Right cardiac atrium (tissue), 5 donors: ENCODE data around the gene RTN4RL1. TPM values are rescaled to one million over a fixed set of nuclear protein-coding genes. Genes with fewer than 3 reads are reported as not detected.

Experiments used
- ATAC-seq, 2 donors: fragments of 200-7000 bp; cut with Tn5 transposase; one replicate each; pipeline versions ENCODE4 v1.8.0 to v1.9.1; 2020; ENCODE audit warnings: moderate library complexity in 2 of 2, mild to moderate bottlenecking in 1 of 2
- DNase-seq, 3 donors: peaks; one replicate each; pipeline ENCODE4 v3.0.0-alpha.2; 2020
- H3K27ac ChIP-seq: one replicate; pipeline ENCODE4 v1.5.1; 2013; ENCODE audit warnings: mild to moderate bottlenecking, low read length, control low read depth, moderate library complexity
- H3K27me3 ChIP-seq: one replicate; pipeline ENCODE4 v1.6.1; 2013; ENCODE audit not compliant: control insufficient read depth, insufficient read depth
- H3K4me1 ChIP-seq: one replicate; pipeline ENCODE4 v1.6.1; 2013; ENCODE audit warnings: low read length; ENCODE audit not compliant: control insufficient read depth, insufficient read depth
- H3K4me3 ChIP-seq: one replicate; pipeline ENCODE4 v1.5.1; 2013; ENCODE audit warnings: low read length, control low read depth
- H3K9me3 ChIP-seq: one replicate; pipeline ENCODE4 v1.6.1; 2013; ENCODE audit warnings: low read length; ENCODE audit not compliant: control insufficient read depth
- WGBS: extraction: QIAGEN DNeasy Blood & Tissue Kit; methylation state at CpG from one replicate; pipeline ENCODE4 v1.1.7; 2013; 5-methylcytosine and 5-hydroxymethylcytosine counted together
- intact Hi-C, 4 donors: fragments of 100-400 bp; cut with DNase I; formaldehyde crosslinking; loops; one replicate each; pipeline versions ENCODE4 v1.11.0 to v1.14.0; 2022 to 2023
- polyA plus RNA-seq: library from polyadenylated mRNA; stranded (reverse); fragments of 200-250 nt; gene quantifications from one replicate; pipeline ENCODE4 v1.2.3, GENCODE V29; 2013
- total RNA-seq, 4 donors: library from RNA; stranded (reverse); fragmentation: NEBNext Ultra II Directional; extraction: Animal tissue kit (Norgen Biotek cat#: 25700); gene quantifications; one replicate each; pipeline ENCODE4 v1.2.1, GENCODE V29; 2021
- donor health status: healthy with polysubstance abuse.
- donor health status: DM: no; HTN: yes; CAD: no.
- donor health status: DM: no; HTN: no; CAD: no.
- donor health status: DM: no; HTN: yes; CAD: no; lungs with severe emphysema.
- donor health status: DM: yes; HTN: yes; CAD: no.

Gene RTN4RL1
- total and polyA plus RNA-seq, 5 donors: 3.9 to 5.7 (median 4.4) TPM

DNA sequence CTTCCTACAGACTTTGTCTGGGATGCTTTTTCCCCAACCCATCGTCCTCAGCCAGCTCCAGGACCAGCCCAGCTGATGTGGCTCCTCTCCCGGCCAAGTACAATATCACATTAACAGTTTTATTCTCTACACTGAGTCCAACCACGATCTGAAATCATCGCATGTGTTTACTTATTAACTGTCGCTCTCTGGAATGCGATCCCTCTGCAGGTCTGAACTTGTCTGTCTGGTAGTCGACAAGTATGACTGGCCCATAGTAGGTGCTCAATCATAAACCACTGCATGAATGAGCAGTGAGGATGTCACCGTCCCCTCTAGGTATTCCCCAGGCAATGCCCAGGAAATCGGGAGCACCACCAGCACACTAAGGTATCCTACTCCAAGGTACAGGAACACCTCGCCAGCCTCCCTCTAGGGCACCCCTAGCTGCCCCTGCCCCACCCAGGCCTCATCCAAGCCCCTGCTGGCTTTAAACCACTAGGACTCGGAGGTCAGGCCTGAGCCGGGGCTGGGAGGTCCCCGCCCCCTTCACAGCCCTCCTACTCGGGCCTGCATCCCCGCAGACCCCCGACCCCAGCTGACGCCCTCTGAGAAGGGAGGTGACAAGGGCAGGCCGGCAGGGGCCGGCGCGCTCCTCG, 27.7 kb downstream of the RTN4RL1 start:
- WGBS: 57% methylated on average over 22 of the region's 22 CpGs
- H3K27ac ChIP-seq: no peak overlapping the region

DNA sequence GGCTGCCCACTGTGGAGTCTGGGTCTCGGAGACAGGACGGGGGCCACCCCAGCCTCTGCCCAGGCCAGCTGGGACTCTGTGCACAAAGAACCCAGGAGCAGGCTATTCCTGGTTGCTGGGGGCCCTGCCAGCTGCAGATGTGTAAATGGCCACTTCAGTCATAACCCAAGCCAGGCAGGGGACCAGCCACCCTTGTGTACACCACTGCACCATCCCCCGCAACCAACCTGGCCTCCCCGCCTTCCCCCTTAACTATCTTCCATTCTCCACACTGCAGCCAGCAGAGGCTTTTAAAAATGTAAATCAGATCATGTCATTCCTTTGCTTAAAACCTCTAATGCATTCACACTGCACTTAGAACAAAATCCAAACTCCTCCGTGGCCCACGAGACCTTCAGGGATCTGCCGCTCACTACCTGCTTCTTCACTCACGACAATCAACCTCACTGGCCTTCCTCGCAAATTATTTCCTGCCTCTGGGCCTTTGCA, 28.3 kb downstream of the RTN4RL1 start:
- Histone ChIP-seq H3K4me1 (peaks cover 17% of the 10 kb centered on the region), H3K9me3 (no peaks in the 10 kb centered on the region), H3K4me3 (no peak overlapping the region), H3K27me3 (no peaks in the 10 kb centered on the region), H3K27ac (no peak overlapping the region)
- intact Hi-C loops: no loop called here
- 83% methylated on average over 9 of the region's 9 CpGs for WGBS
- no peak for DNase-seq
- no peak for ATAC-seq

More for the DNA sequence above, 27.7 kb downstream of the RTN4RL1 start:
- H3K4me3 ChIP-seq: no peak overlapping the region
- no peaks in the 10 kb centered on the region for H3K9me3 ChIP-seq
- H3K27me3 ChIP-seq: no peaks in the 10 kb centered on the region
- DNase-seq (no peak), ATAC-seq (no peak)
- peaks cover 17% of the 10 kb centered on the region for H3K4me1 ChIP-seq
- intact Hi-C loops: no loop called here

DNA sequence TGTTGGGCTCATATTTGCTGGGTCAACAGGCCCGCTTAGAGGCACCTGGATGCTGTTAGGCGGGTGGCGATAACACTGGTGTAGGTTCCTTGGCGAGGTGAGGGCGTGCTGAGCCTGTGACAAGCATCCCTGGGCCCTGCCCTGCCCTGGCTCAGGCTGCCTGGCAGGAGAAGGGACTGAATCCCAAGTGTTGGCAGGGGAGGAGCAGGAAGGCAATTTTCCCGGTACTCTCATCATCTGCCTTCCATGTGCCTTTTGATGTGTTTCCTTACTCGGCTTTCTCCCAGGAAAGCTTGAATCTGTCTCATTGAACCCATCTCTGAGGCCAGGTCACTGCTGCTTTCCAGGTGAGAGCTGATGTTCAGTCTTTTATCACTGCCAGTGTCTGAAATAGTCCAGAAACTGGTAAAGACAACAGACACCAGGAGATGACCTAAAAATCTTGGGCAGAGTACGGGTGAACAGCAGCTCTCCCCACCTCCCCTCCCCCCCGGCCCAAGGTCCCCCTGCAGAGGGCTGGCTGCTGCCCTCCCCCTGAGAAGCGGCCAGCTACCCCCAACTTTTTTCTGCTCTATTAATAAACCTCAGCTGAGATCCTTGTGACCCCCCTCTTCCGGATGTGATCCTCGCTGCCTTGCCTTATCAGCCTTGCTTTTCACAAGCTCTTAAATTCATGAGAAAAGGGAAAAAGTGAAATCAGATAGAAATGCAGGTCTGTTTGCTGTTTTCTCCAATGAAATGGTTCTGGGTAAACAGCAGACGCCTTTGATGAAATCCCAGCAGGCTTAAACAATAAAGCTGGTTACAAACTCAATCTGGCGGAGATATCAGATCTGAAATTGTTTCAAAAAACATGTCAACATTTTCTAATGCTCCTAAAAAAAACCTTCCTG, 29.0 kb downstream of the RTN4RL1 start:
- WGBS: 64% methylated on average over 14 of the region's 14 CpGs
- peaks cover 17% of the 10 kb centered on the region for H3K4me1 ChIP-seq
- no peaks in the 10 kb centered on the region for H3K9me3 ChIP-seq
- no peaks in the 10 kb centered on the region for H3K27me3 ChIP-seq
- no peak for DNase-seq
- no peak for ATAC-seq
- no peak overlapping the region for H3K4me3 ChIP-seq
- no peak overlapping the region for H3K27ac ChIP-seq
- intact Hi-C loops: no loop called here

DNA sequence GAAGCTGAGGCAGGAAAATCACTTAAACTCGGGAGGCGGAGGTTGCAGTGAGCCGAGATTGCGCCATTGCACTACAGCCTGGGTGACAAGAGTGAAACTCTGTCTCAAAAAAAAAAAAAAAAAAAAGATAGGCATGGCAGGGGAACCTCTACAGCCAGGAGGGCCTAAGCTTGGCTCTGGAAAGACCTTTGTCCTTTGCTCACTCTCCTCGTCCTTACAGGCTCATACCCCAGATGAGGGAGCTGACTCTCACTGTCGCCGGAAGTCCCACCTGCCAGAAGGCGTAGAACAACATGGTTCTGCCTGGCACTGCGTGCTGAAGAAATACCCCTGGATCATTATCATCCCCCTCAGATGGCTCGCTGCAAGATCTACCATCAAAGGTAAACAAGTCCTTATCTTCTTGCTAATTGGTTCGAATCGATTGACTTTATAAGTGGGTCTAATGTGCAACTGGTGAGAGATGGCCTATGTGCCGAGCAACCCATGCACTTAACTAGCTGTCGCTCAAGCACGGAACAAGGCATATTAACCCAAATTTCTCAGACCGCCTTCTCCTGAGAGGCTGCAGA, 29.7 kb downstream of the RTN4RL1 start:
- Histone ChIP-seq H3K27ac (no peak overlapping the region), H3K4me1 (peaks cover 17% of the 10 kb centered on the region), H3K27me3 (no peaks in the 10 kb centered on the region), H3K9me3 (no peaks in the 10 kb centered on the region), H3K4me3 (no peak overlapping the region)
- DNase-seq (no peak), ATAC-seq (no peak)
- intact Hi-C loops: no loop called here
- 92% methylated on average over 16 of the region's 16 CpGs for WGBS

DNA sequence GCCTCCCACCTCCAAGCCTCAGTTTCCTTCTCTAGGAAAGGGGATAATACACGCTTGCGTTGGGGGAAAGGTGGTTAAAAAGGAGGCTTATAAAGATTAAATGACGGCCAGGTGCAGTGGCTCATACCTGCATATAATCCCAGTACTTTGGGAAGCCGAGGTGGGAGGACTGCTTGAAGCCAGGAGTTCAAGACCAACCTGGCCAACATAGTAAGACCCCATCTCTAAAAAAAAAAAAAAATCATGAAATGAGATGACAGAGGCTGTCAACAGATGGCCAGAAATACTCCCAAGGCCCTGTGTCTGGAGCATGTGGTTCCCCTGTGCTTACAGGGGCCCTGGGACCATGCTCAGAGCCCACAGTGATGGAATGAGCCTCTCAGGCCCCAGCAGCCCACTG, 30.4 kb downstream of the RTN4RL1 start:
- H3K9me3 ChIP-seq: no peaks in the 10 kb centered on the region
- ATAC-seq: no peak
- intact Hi-C loops: no loop called here
- no peaks in the 10 kb centered on the region for H3K27me3 ChIP-seq
- 95% methylated on average over 4 of the region's 4 CpGs for WGBS
- H3K4me3 ChIP-seq: no peak overlapping the region
- H3K4me1 ChIP-seq: peaks cover 13% of the 10 kb centered on the region
- no peak overlapping the region for H3K27ac ChIP-seq
- DNase-seq: peak in 1 of 3 donors; percentile 18

DNA sequence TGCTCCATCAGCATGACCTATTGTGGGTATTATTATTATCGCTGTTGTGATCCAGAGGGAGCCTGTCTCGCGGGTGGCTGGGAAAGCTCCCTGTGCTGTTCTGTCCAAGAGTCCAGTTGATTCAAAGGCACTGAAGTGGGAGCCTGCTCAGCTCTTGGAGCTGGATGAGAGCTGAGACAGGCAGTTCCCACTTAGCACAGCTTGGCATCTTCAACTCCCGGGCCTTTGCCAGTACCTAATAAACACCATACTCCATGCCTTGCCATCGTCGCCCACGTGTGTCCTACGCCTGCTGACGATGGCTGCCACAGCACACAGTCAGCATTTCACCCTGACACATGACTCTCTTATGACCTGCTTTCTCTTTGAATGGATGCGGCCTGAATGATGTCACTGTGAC, 32.6 kb downstream of the RTN4RL1 start:
- H3K4me3 ChIP-seq: no peak overlapping the region
- H3K27ac ChIP-seq: peak overlapping the region; percentile 60
- WGBS: 62% methylated on average over 10 of the region's 10 CpGs
- no peaks in the 10 kb centered on the region for H3K27me3 ChIP-seq
- intact Hi-C loops: no loop called here
- H3K4me1 ChIP-seq: peaks cover 5% of the 10 kb centered on the region
- peak; percentile 52 to 82 for ATAC-seq
- DNase-seq: peak in 1 of 3 donors; percentile 39
- H3K9me3 ChIP-seq: no peaks in the 10 kb centered on the region

DNA sequence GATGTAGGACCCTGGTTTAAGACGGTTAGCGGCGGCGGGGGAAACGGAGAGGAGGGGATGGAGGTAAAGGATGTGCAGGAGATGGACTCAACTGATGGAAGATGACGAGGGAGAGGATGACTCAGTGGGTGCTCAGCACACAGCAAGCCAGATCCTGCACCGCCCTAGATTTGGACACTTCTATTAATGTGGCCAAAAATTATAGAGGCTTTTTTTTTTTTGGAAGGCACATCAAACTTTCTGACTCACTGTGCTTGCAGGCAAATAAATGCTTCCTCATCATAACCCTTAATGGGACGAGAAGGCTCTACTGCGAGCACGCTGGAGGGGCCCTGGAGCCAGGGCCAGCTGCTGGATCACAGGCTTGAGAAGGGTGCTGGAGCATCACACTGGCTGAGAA, 36.0 kb downstream of the RTN4RL1 start:
- no peaks in the 10 kb centered on the region for H3K27me3 ChIP-seq
- H3K4me1 ChIP-seq: no peaks in the 10 kb centered on the region
- ATAC-seq (peak; percentile 33 to 74), DNase-seq (peak in 2 of 3 donors; percentile 52 to 60)
- H3K27ac ChIP-seq: no peak overlapping the region
- H3K9me3 ChIP-seq: no peaks in the 10 kb centered on the region
- 74% methylated on average over 10 of the region's 10 CpGs for WGBS
- intact Hi-C loops: no loop called here
- no peak overlapping the region for H3K4me3 ChIP-seq

DNA sequence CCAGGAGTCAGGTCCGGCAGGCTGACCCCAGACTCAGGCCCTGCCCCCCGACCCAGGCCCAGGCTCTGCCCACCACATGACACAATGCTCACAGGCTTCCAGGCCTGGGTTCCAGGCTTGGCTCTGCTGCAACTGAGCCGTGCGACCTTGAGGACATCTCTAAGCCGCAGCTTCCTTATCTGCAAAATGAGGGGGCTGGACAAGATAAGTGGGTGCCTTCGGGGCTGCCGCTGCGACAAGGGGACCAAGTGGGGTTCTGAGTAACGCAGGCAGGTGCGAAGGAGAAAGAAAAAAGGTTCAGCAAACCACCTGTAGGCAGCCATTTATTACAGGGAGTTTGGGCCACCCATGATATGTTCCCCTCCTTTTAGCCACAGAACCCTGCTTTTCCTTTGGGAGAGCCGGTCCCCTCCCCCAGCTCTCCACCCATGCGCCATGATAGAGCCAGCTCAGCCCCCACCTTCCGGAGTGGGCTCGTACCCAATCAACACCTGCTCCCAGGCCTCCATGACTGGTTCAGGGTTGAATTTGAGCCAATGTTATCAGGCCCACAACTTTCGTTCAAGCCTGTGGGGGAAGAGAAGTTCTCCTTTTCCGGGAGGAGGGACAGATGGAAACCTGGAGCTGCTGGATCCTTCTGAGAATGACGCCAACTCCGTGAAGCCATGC, 38.2 kb downstream of the RTN4RL1 start:
- WGBS: 45% methylated on average over 18 of the region's 18 CpGs
- ATAC-seq (peak in 1 of 2 donors; percentile 30), DNase-seq (peak in 1 of 3 donors; percentile 44)
- H3K27me3 ChIP-seq: no peaks in the 10 kb centered on the region
- H3K27ac ChIP-seq: no peak overlapping the region
- H3K4me1 ChIP-seq: no peaks in the 10 kb centered on the region
- no peaks in the 10 kb centered on the region for H3K9me3 ChIP-seq
- intact Hi-C loops: no loop called here
- no peak overlapping the region for H3K4me3 ChIP-seq

DNA sequence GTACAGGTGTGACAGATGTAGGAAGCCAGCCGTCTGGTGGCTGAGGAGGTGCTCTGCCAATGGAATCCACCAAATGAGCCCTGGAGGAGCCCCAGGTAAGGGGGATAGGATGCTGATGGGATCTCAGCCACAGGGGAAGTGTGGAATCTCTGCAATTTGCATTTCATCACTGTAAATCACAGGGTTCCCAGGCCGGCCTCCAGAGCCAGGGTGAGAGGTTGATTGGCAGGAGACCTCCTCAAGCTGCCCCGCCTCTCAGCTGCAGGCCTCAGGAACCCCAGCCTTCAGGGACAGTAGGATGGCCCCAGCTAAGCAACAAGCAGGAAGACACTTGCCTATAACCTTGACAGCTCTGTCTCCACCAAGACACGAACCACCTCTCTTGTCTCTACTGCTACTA, 39.4 kb downstream of the RTN4RL1 start:
- Histone ChIP-seq H3K27me3 (no peaks in the 10 kb centered on the region), H3K4me3 (no peak overlapping the region), H3K27ac (no peak overlapping the region), H3K4me1 (no peaks in the 10 kb centered on the region), H3K9me3 (no peaks in the 10 kb centered on the region)
- intact Hi-C loops: no loop called here
- WGBS: 78% methylated on average over 4 of the region's 4 CpGs
- DNase-seq (peak in 1 of 3 donors; percentile 4), ATAC-seq (no peak)

DNA sequence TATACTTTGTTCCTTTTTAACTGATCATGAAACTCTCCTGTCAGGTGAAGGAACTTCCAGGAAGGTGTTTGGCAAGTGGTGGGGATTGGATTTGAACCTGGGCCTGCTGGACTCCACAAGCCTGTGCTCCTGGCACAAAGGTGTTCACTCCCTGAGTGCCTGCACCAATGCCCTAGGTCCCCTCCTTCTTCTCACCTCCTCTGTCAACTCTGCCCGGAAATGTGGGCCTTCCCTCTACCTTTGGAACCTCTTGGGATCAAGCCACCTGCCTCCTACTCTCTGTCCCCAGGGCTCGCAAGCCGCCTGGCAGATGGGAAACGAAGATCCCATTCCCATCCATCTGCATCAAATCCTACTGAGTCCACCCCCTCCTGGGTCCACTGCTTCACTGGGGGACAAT, 40.0 kb downstream of the RTN4RL1 start:
- 92% methylated on average over 4 of the region's 4 CpGs for WGBS
- DNase-seq (no peak), ATAC-seq (no peak)
- intact Hi-C loops: no loop called here
- Histone ChIP-seq H3K4me3 (no peak overlapping the region), H3K27me3 (no peaks in the 10 kb centered on the region), H3K4me1 (no peaks in the 10 kb centered on the region), H3K9me3 (no peaks in the 10 kb centered on the region), H3K27ac (no peak overlapping the region)
